Mesendoderm (in vitro differentiated cells): ENCODE results near the gene MGAT4A.

Source experiments
- DNase-seq: peaks from one replicate; pipeline ENCODE4 v3.0.0; 2013
- H2AK5ac ChIP-seq: 2 replicates; pipeline ENCODE4 v1.6.1; 2013; ENCODE audit warnings: low read length, inconsistent platforms
- H2BK120ac ChIP-seq: 2 replicates; pipeline ENCODE4 v1.6.1; 2013; ENCODE audit warnings: low read depth, mild to moderate bottlenecking, low read length, moderate library complexity, mixed read lengths
- H2BK15ac ChIP-seq: replicated peaks from 2 replicates; pipeline ENCODE4 v1.6.1; 2013; ENCODE audit warnings: low read depth, mild to moderate bottlenecking, moderate library complexity
- H2BK5ac ChIP-seq: 2 replicates; pipeline ENCODE4 v1.6.1; 2013; ENCODE audit warnings: low read length, inconsistent platforms
- H3K18ac ChIP-seq: 2 replicates; pipeline ENCODE4 v1.6.1; 2013; ENCODE audit warnings: mild to moderate bottlenecking, low read length, mixed read lengths
- H3K23ac ChIP-seq: one replicate; pipeline ENCODE4 v1.6.1; 2013; ENCODE audit warnings: low read length
- H3K27ac ChIP-seq: 2 replicates; pipeline ENCODE4 v1.5.1; 2013; ENCODE audit warnings: low read depth, mild to moderate bottlenecking, inconsistent platforms, low read length, moderate library complexity
- H3K27me3 ChIP-seq: 2 replicates; pipeline ENCODE4 v1.6.1; 2013; ENCODE audit warnings: low read length, control low read depth, mild to moderate bottlenecking, inconsistent platforms; ENCODE audit not compliant: insufficient read depth, poor library complexity
- H3K36me3 ChIP-seq: 2 replicates; pipeline ENCODE4 v1.6.1; 2013; ENCODE audit warnings: low read length, inconsistent platforms; ENCODE audit not compliant: control insufficient read depth, insufficient read depth
- H3K4ac ChIP-seq: one replicate; pipeline ENCODE4 v1.6.1; 2013; ENCODE audit warnings: low read depth, mild to moderate bottlenecking, low read length, moderate library complexity
- H3K4me1 ChIP-seq: 2 replicates; pipeline ENCODE4 v1.6.1; 2013; ENCODE audit warnings: low read depth, low read length, inconsistent platforms; ENCODE audit not compliant: control insufficient read depth
- H3K4me2 ChIP-seq: 2 replicates; pipeline ENCODE4 v1.6.1; 2013; ENCODE audit warnings: low read length
- H3K4me3 ChIP-seq: 2 replicates; pipeline ENCODE4 v1.5.1; 2013; ENCODE audit warnings: mild to moderate bottlenecking, low read length
- H3K56ac ChIP-seq: one replicate; pipeline ENCODE4 v1.6.1; 2013; ENCODE audit warnings: low read length
- H3K79me1 ChIP-seq: 2 replicates; pipeline ENCODE4 v1.6.1; 2013; ENCODE audit warnings: low read length, inconsistent platforms
- H3K79me2 ChIP-seq: 2 replicates; pipeline ENCODE4 v1.6.1; 2013; ENCODE audit warnings: mild to moderate bottlenecking, low read length; ENCODE audit not compliant: control insufficient read depth, insufficient read depth
- H3K9ac ChIP-seq: 2 replicates; pipeline ENCODE4 v1.6.1; 2013; ENCODE audit warnings: low read length, inconsistent platforms
- H4K5ac ChIP-seq: one replicate; pipeline ENCODE4 v1.6.1; 2013; ENCODE audit warnings: low read length
- H4K8ac ChIP-seq: one replicate; pipeline ENCODE4 v1.6.1; 2013; ENCODE audit warnings: low read depth, mild to moderate bottlenecking, control low read depth, low read length, moderate library complexity
- WGBS: extraction: QIAGEN DNeasy Blood & Tissue Kit; methylation state at CpG from one replicate; pipeline ENCODE4 v1.1.7; 2013; ENCODE audit warnings: low lambda C conversion rate, missing lambda C conversion rate; ENCODE audit not compliant: insufficient coverage; ENCODE audit errors: extremely low coverage; 5-methylcytosine and 5-hydroxymethylcytosine counted together

MGAT4A gene

GRCh38 chr2:98704499-98705332 lies 26.2 kb downstream of the MGAT4A start:
- WGBS = no CpG with 5 or more reads among the region's 9 CpGs
- no peaks in the 10 kb centered on the region for H3K27me3 ChIP-seq
- H4K8ac ChIP-seq = no peak overlapping the region
- no peak overlapping the region for H2BK5ac ChIP-seq
- H3K79me1 ChIP-seq = no peaks in the 10 kb centered on the region
- H2BK120ac ChIP-seq = no peak overlapping the region
- no peak overlapping the region for H2AK5ac ChIP-seq
- H3K36me3 ChIP-seq = no peaks in the 10 kb centered on the region
- H3K4me3 ChIP-seq = no peak overlapping the region
- H2BK15ac ChIP-seq = no peak overlapping the region
- H3K4ac ChIP-seq = no peak overlapping the region
- H3K9ac ChIP-seq = no peak overlapping the region
- H3K4me2 ChIP-seq = no peak overlapping the region
- no peak overlapping the region for H4K5ac ChIP-seq
- no peak overlapping the region for H3K27ac ChIP-seq
- H3K23ac ChIP-seq = no peak overlapping the region
- no peak overlapping the region for H3K56ac ChIP-seq
- H3K18ac ChIP-seq = no peak overlapping the region
- H3K79me2 ChIP-seq = no peaks in the 10 kb centered on the region
- peak; percentile 6 for DNase-seq
- H3K4me1 ChIP-seq = no peaks in the 10 kb centered on the region

GRCh38 chr2:98703738-98704137 lies 27.2 kb downstream of the MGAT4A start:
- Histone ChIP-seq H3K23ac (no peak overlapping the region), H3K4me1 (no peaks in the 10 kb centered on the region), H3K36me3 (no peaks in the 10 kb centered on the region), H3K9ac (no peak overlapping the region), H3K18ac (no peak overlapping the region), H2BK120ac (no peak overlapping the region), H2BK15ac (no peak overlapping the region), H3K4me2 (no peak overlapping the region), H2AK5ac (no peak overlapping the region), H3K56ac (no peak overlapping the region), H4K8ac (no peak overlapping the region), H3K79me2 (no peaks in the 10 kb centered on the region), H3K4ac (no peak overlapping the region), H3K27me3 (no peaks in the 10 kb centered on the region), H4K5ac (no peak overlapping the region), H3K79me1 (no peaks in the 10 kb centered on the region), H3K27ac (no peak overlapping the region), H3K4me3 (no peak overlapping the region), H2BK5ac (no peak overlapping the region)
- no peak for DNase-seq
- WGBS = no CpG with 5 or more reads among the region's 5 CpGs

- Histone ChIP-seq H3K9ac (no peak overlapping the region), H3K4ac (no peak overlapping the region), H3K18ac (no peak overlapping the region), H2AK5ac (no peak overlapping the region), H2BK5ac (no peak overlapping the region), H3K4me2 (no peak overlapping the region), H3K4me3 (no peak overlapping the region), H3K36me3 (no peaks in the 10 kb centered on the region), H3K27me3 (no peaks in the 10 kb centered on the region), H3K56ac (no peak overlapping the region), H4K5ac (no peak overlapping the region), H4K8ac (no peak overlapping the region), H3K27ac (no peak overlapping the region), H3K4me1 (no peaks in the 10 kb centered on the region), H3K79me2 (no peaks in the 10 kb centered on the region), H2BK15ac (no peak overlapping the region), H2BK120ac (no peak overlapping the region), H3K23ac (no peak overlapping the region), H3K79me1 (no peaks in the 10 kb centered on the region)
- no CpG with 5 or more reads among the region's 6 CpGs for WGBS
- no peak for DNase-seq
Measured at GRCh38 chr2:98702858-98703620, 27.9 kb downstream of the MGAT4A start.

GRCh38 chr2:98702127-98702802 lies 28.7 kb downstream of the MGAT4A start:
- no peak overlapping the region for H3K56ac ChIP-seq
- H3K9ac ChIP-seq = no peak overlapping the region
- no peak overlapping the region for H3K27ac ChIP-seq
- H3K79me2 ChIP-seq = no peaks in the 10 kb centered on the region
- no peak for DNase-seq
- H3K4me1 ChIP-seq = no peaks in the 10 kb centered on the region
- H3K79me1 ChIP-seq = no peaks in the 10 kb centered on the region
- no peak overlapping the region for H3K4me3 ChIP-seq
- no peaks in the 10 kb centered on the region for H3K36me3 ChIP-seq
- H4K8ac ChIP-seq = no peak overlapping the region
- H3K23ac ChIP-seq = no peak overlapping the region
- no peak overlapping the region for H2BK120ac ChIP-seq
- H2BK5ac ChIP-seq = no peak overlapping the region
- no peaks in the 10 kb centered on the region for H3K27me3 ChIP-seq
- H4K5ac ChIP-seq = no peak overlapping the region
- no peak overlapping the region for H3K18ac ChIP-seq
- H3K4me2 ChIP-seq = no peak overlapping the region
- no peak overlapping the region for H2AK5ac ChIP-seq
- WGBS = no CpG with 5 or more reads among the region's 8 CpGs
- H2BK15ac ChIP-seq = no peak overlapping the region
- no peak overlapping the region for H3K4ac ChIP-seq

- Histone ChIP-seq H3K36me3 (no peaks in the 10 kb centered on the region), H3K27ac (no peak overlapping the region), H2BK5ac (no peak overlapping the region), H3K4me2 (no peak overlapping the region), H3K27me3 (no peaks in the 10 kb centered on the region), H4K5ac (no peak overlapping the region), H3K79me1 (no peaks in the 10 kb centered on the region), H3K79me2 (no peaks in the 10 kb centered on the region), H2BK120ac (no peak overlapping the region), H3K4me1 (no peaks in the 10 kb centered on the region), H2AK5ac (no peak overlapping the region), H3K18ac (no peak overlapping the region), H2BK15ac (no peak overlapping the region), H4K8ac (no peak overlapping the region), H3K9ac (no peak overlapping the region), H3K23ac (no peak overlapping the region), H3K4ac (no peak overlapping the region), H3K4me3 (no peak overlapping the region), H3K56ac (no peak overlapping the region)
- WGBS = no CpG with 5 or more reads among the region's 1 CpG
- no peak for DNase-seq
Measured at GRCh38 chr2:98701230-98701629, 29.7 kb downstream of the MGAT4A start.
